GM12878 (cell line): Measurements from ENCODE around the gene GALE. TPM values are rescaled to one million over a fixed set of nuclear protein-coding genes. Genes with fewer than 3 reads are reported as not detected.

Experiments
- ATAC-seq: fragments of 200-7000 bp; cut with Tn5 transposase; 3 replicates; pipeline ENCODE4 v1.9.1; 2020; ENCODE audit warnings: mild to moderate bottlenecking, moderate library complexity
- BruUV-seq: library from RNA; stranded (reverse); fragments of 400-500 nt; replicated peaks from 2 replicates; lab custom pipeline; 2021; lab: Mats Ljungman, UMichigan
- CTCF ChIA-PET: fragments of 300-600 bp; sonication (Branson Sonifier 250); formaldehyde crosslinking; extraction: SDS; loops from one replicate; lab custom pipeline; 2021; ENCODE audit warnings: inconsistent platforms; lab: Yijun Ruan, JAX
- POLR2A ChIA-PET: fragments of 350-600 bp; formaldehyde crosslinking; extraction: SDS; loops from one replicate; lab custom pipeline; 2021; ENCODE audit warnings: inconsistent platforms; lab: Charles Lee
- RAD21 ChIA-PET: fragments of 300-600 bp; sonication (Branson Sonifier 250); formaldehyde crosslinking; loops from one replicate; lab custom pipeline; 2023; ENCODE audit warnings: antibody characterized with exemption; ENCODE audit not compliant: unreplicated experiment; lab: Charles Lee
- SMC1A ChIA-PET: fragments of 300-600 bp; sonication (Branson Sonifier 250); formaldehyde crosslinking; loops from one replicate; lab custom pipeline; 2023; ENCODE audit not compliant: unreplicated experiment, uncharacterized antibody; lab: Charles Lee
- DNase-seq: peaks from one replicate; pipeline ENCODE4 v3.0.0-alpha.2; 2011; ENCODE audit warnings: low read depth, low spot score
- FAIRE-seq: peaks from 3 replicates; lab custom pipeline; 2011; peaks lifted over from hg19 to GRCh38; lab: Jason Lieb, UNC
- H2AFZ ChIP-seq: 2 replicates; pipeline ENCODE4 v1.6.0; 2011; ENCODE audit warnings: low read depth, low read length, control low read depth; ENCODE audit not compliant: control insufficient read depth
- H3K27ac ChIP-seq: 2 replicates; pipeline ENCODE4 v1.5.1; 2011; ENCODE audit warnings: control low read depth; ENCODE audit not compliant: control insufficient read depth, insufficient read depth
- H3K27me3 ChIP-seq, 2 experiments: replicated peaks in 1 of 2; 2 replicates each; pipeline versions ENCODE4 v1.6.0 to v1.6.1; 2011; ENCODE audit warnings: low read length in 1 of 2; ENCODE audit not compliant: control insufficient read depth in 2 of 2, insufficient read depth in 2 of 2
- H3K36me3 ChIP-seq, 2 experiments: 2 replicates each; pipeline ENCODE4 v1.5.1; 2011; ENCODE audit warnings: low read length in 1 of 2; ENCODE audit not compliant: control insufficient read depth in 2 of 2, insufficient read depth in 2 of 2
- H3K4me1 ChIP-seq: 2 replicates; pipeline ENCODE4 v1.6.1; 2011; ENCODE audit warnings: mild to moderate bottlenecking, low read length, moderate library complexity, mixed read lengths; ENCODE audit not compliant: control insufficient read depth, insufficient read depth
- H3K4me2 ChIP-seq: 2 replicates; pipeline ENCODE4 v1.6.0; 2011; ENCODE audit warnings: control low read depth; ENCODE audit not compliant: control insufficient read depth, insufficient read depth
- H3K4me3 ChIP-seq: fragments of 200-600 bp; sonication (generic); 2 replicates; pipeline ENCODE4 v1.5.1; 2016
- H3K79me2 ChIP-seq: 2 replicates; pipeline ENCODE4 v1.6.0; 2011; ENCODE audit warnings: low read length; ENCODE audit not compliant: control insufficient read depth, insufficient read depth
- H3K9ac ChIP-seq: 2 replicates; pipeline ENCODE4 v1.8.0; 2011; ENCODE audit warnings: low read length, control low read depth, mixed read lengths; ENCODE audit not compliant: control insufficient read depth, insufficient read depth
- H3K9me3 ChIP-seq: replicated peaks from 3 replicates; pipeline ENCODE4 v1.5.1; 2011; ENCODE audit warnings: mild to moderate bottlenecking, low read length; ENCODE audit not compliant: control insufficient read depth, insufficient read depth
- H4K20me1 ChIP-seq: 2 replicates; pipeline ENCODE4 v1.6.0; 2011; ENCODE audit not compliant: control insufficient read depth, insufficient read depth
- BCL11A ChIP-seq: IDR thresholded peaks from 2 replicates; pipeline ENCODE4 v1.6.1; 2011; ENCODE audit warnings: low read depth, low read length
- CBFB ChIP-seq: IDR thresholded peaks from 2 replicates; pipeline ENCODE4 v1.6.1; 2016; ENCODE audit warnings: antibody characterized with exemption, low read depth
- CBX5 ChIP-seq: sonication (generic); IDR thresholded peaks from 2 replicates; pipeline ENCODE4 v1.6.1; 2016; ENCODE audit warnings: low read depth, moderate library complexity, mild to moderate bottlenecking, inconsistent platforms
- CEBPZ ChIP-seq: fragments of 150-350 bp; IDR thresholded peaks from 2 replicates; pipeline ENCODE4 v1.6.1; 2016; ENCODE audit warnings: low read depth, low read length
- EZH2 ChIP-seq: IDR thresholded peaks from 2 replicates; pipeline ENCODE4 v1.6.1; 2012; ENCODE audit warnings: low read depth, mild to moderate bottlenecking, control low read depth, inconsistent platforms, low read length, borderline replicate concordance; ENCODE audit not compliant: control insufficient read depth
- FOXK2 ChIP-seq: fragments of 450-650 bp; IDR thresholded peaks from 2 replicates; pipeline ENCODE4 v1.6.1; 2017; ENCODE audit warnings: mild to moderate bottlenecking, moderate library complexity
- HDAC2 ChIP-seq: fragments of 200-600 bp; sonication (generic); IDR thresholded peaks from 2 replicates; pipeline ENCODE4 v1.6.1; 2017
- MEF2B ChIP-seq: fragments of 450-650 bp; IDR thresholded peaks from 2 replicates; pipeline ENCODE4 v1.6.1; 2018; ENCODE audit warnings: mild to moderate bottlenecking, moderate library complexity; ENCODE audit not compliant: partially characterized antibody, poor library complexity, severe bottlenecking
- MYB ChIP-seq: fragments of 150-350 bp; IDR thresholded peaks from 2 replicates; pipeline ENCODE4 v1.6.1; 2014; ENCODE audit warnings: mild to moderate bottlenecking, low read depth, low read length, borderline replicate concordance
- PKNOX1 ChIP-seq: fragments of 450-650 bp; IDR thresholded peaks from 2 replicates; pipeline ENCODE4 v1.6.1; 2016; ENCODE audit warnings: mild to moderate bottlenecking
- PML ChIP-seq: IDR thresholded peaks from 2 replicates; pipeline ENCODE4 v1.6.1; 2012; ENCODE audit warnings: low read length, inconsistent platforms
- RBBP5 ChIP-seq: fragments of 200-600 bp; sonication (generic); conservative IDR thresholded peaks from 2 replicates; pipeline ENCODE4 v1.6.1; 2016
- SMAD1 ChIP-seq: fragments of 450-650 bp; IDR thresholded peaks from 2 replicates; pipeline ENCODE4 v1.6.1; 2018; ENCODE audit warnings: mild to moderate bottlenecking, low read depth; ENCODE audit not compliant: partially characterized antibody
- SUZ12 ChIP-seq: fragments of 200-600 bp; sonication (generic); IDR thresholded peaks from one replicate; pipeline ENCODE4 v1.6.1; 2018; ENCODE audit warnings: antibody characterized with exemption, mild to moderate bottlenecking; ENCODE audit not compliant: unreplicated experiment
- ZNF207 ChIP-seq: fragments of 450-650 bp; IDR thresholded peaks from 2 replicates; pipeline ENCODE4 v1.6.1; 2014; ENCODE audit warnings: antibody characterized with exemption, mild to moderate bottlenecking, borderline replicate concordance
- ZNF217 ChIP-seq: fragments of 450-650 bp; IDR thresholded peaks from 2 replicates; pipeline ENCODE4 v1.6.1; 2017; ENCODE audit warnings: antibody characterized with exemption, mild to moderate bottlenecking
- ZNF622 ChIP-seq: fragments of 450-650 bp; IDR thresholded peaks from 2 replicates; pipeline ENCODE4 v1.6.1; 2017; ENCODE audit warnings: mild to moderate bottlenecking, inconsistent platforms
- WGBS: methylation state at CpG from one replicate; pipeline ENCODE4 v1.1.6; 2016; ENCODE audit warnings: low lambda C conversion rate; ENCODE audit not compliant: insufficient replicate concordance, insufficient coverage; ENCODE audit errors: missing lambda C conversion rate; 5-methylcytosine and 5-hydroxymethylcytosine counted together
- in situ Hi-C: fragments of 300-500 bp; cut with MboI; formaldehyde crosslinking; loops from 9 replicates; pipeline ENCODE4 v1.14.3; 2018; ENCODE audit warnings: mixed read lengths
- intact Hi-C: fragments of 100-400 bp; cut with micrococcal nuclease; formaldehyde crosslinking; loops from one replicate; pipeline ENCODE4 v1.14.2; 2022; ENCODE audit not compliant: unreplicated experiment
- polyA plus RNA-seq, 11 experiments: library from polyadenylated mRNA; depleted of rRNA in 4 of 11; unstranded in 6 of 11; stranded (reverse) in 5 of 11; fragments of >200 nt; fragmentation: Nextera tagmentation in 4 of 11; fragmentation: Illumina TruSeq in 1 of 11; extraction: Ambion mirVana in 4 of 11; extraction: Trizol in 1 of 11; gene quantifications; 1 replicate in 1 of 11; 2 replicates in 10 of 11; pipeline versions ENCODE4 v1.2.1 to v1.2.3, GENCODE V29; 2011 to 2016; ENCODE audit warnings: inconsistent platforms in 2 of 11, missing spikeins in 2 of 11, low read depth in 1 of 11
- total RNA-seq, 4 experiments: library from RNA; depleted of rRNA in 3 of 4; stranded (reverse); fragments of >200 nt in 3 of 4; fragmentation: Illumina TruSeq in 1 of 4; extraction: Trizol in 1 of 4; gene quantifications; 2 replicates each; pipeline versions ENCODE4 v1.2.1 to v1.2.3, GENCODE V29; 2013 to 2021

GALE gene
- total and polyA plus RNA-seq, 10 of the 15 experiments (the other 5 are each of a cell fraction or from before 2014, with no cell fraction given), result 4.2 to 93.7 (median 40.4) TPM

GRCh38 chr1:23803674-23804073 lies 3.1 kb upstream of the GALE start:
- no peak overlapping the region for H2AFZ ChIP-seq
- FAIRE-seq (no peak), DNase-seq (no peak), ATAC-seq (no peak)
- H3K27me3 ChIP-seq, result no peaks in the 10 kb centered on the region
- 93% methylated on average over 5 of the region's 5 CpGs for WGBS
- peaks cover 0 to 8% of the 10 kb centered on the region in 2 experiments; a peak in 1 of 4 replicates for H3K36me3 ChIP-seq
- POLR2A ChIA-PET, result no interaction called here
- SMC1A ChIA-PET, result interaction anchor here (2.6 to 2.9 kb wide), 2 partner anchors 32 to 113 kb away, joined by 8 to 16 read pairs; no protein-coding TSS in a partner anchor
- H4K20me1 ChIP-seq, result no peaks in the 10 kb centered on the region
- H3K79me2 ChIP-seq, result peaks cover 10% of the 10 kb centered on the region
- TF ChIP-seq MEF2B (no peak), BCL11A (no peak), PML (no peak), CBX5 (no peak), RBBP5 (no peak), PKNOX1 (no peak), ZNF207 (no peak), ZNF217 (no peak), CBFB (no peak), HDAC2 (no peak), SMAD1 (no peak), EZH2 (no peak), MYB (no peak), ZNF622 (no peak), SUZ12 (no peak), FOXK2 (no peak), CEBPZ (no peak)
- peaks cover 18% of the 10 kb centered on the region for H3K4me1 ChIP-seq
- H3K9me3 ChIP-seq, result no peaks in the 10 kb centered on the region
- no peak overlapping the region for H3K27ac ChIP-seq
- in situ Hi-C loops, result loop anchor here (10.0 kb wide), 1 partner anchor 61 kb away; the partner anchor contains the start of gene FUCA1
- H3K4me2 ChIP-seq, result no peak overlapping the region
- no peak overlapping the region for H3K4me3 ChIP-seq
- RAD21 ChIA-PET, result no interaction called here
- CTCF ChIA-PET, result interaction anchor here (0.9 to 7.5 kb wide), 2 partner anchors 100 to 113 kb away, joined by 3 to 63 read pairs; no protein-coding TSS in a partner anchor
- intact Hi-C loops, result no loop called here
- H3K9ac ChIP-seq, result no peak overlapping the region
- no TSS peak for BruUV-seq
